Stimulated activated naive B cell treated with anti-CD40 and anti-IgM and Interleukin-4, amounts not matched to agents 10 μg/mL and 1 μg/mL and 100 μg/mL, for 72 hours (primary cell): Measurements from ENCODE around the gene AP4B1.
"Not testable (repeated sequence)": the region's sequence is repeated elsewhere in the genome, so short reads cannot be mapped to it uniquely, and the experiment has no call there.

ENCODE experiments used
- ATAC-seq, 2 donors: fragments of 150-1000 bp; cut with Tn5 transposase; replicated peaks; 2 replicates each; pipeline ENCODE4 v1.10.0; 2021; ENCODE audit warnings: moderate library complexity in 1 of 2
- DNase-seq: peaks from one replicate; pipeline ENCODE4 v3.0.0; 2021
- H3K27ac Mint-ChIP-seq: one replicate; pipeline ENCODE4 v1.8.0; 2022; ENCODE audit warnings: mild to moderate bottlenecking, mixed read lengths
- H3K27me3 Mint-ChIP-seq, 2 donors: one replicate each; pipeline ENCODE4 v1.8.0; 2022; ENCODE audit warnings: mixed read lengths in 2 of 2
- H3K36me3 Mint-ChIP-seq, 2 donors: one replicate each; pipeline ENCODE4 v1.8.0; 2022; ENCODE audit warnings: mixed read lengths in 2 of 2, mild to moderate bottlenecking in 1 of 2
- H3K4me1 Mint-ChIP-seq, 2 donors: one replicate each; pipeline ENCODE4 v1.8.0; 2022; ENCODE audit warnings: mixed read lengths in 2 of 2, mild to moderate bottlenecking in 1 of 2
- H3K4me3 Mint-ChIP-seq, 2 donors: one replicate each; pipeline ENCODE4 v1.8.0; 2022; ENCODE audit warnings: mild to moderate bottlenecking in 2 of 2, mixed read lengths in 2 of 2, moderate library complexity in 1 of 2
- H3K9me3 Mint-ChIP-seq, 2 donors: one replicate each; pipeline ENCODE4 v1.8.0; 2022; ENCODE audit warnings: mixed read lengths in 2 of 2, mild to moderate bottlenecking in 1 of 2

AP4B1 gene

GRCh38 chr1:113904674-113905434 is at the start of gene AP4B1, which contains the start of gene DCLRE1B:
Gene AP4B1 (minus strand): TSS chr1:113904799. CDS start chr1:113904717, 82 bp downstream.
Gene DCLRE1B (plus strand): TSS chr1:113905326. CDS start chr1:113905587, 261 bp downstream.
- Mint-ChIP-seq H3K27me3 (no peaks in the 10 kb centered on the region), H3K36me3 (peaks cover 28 to 35% of the 10 kb centered on the region in 2 donors), H3K9me3 (no peaks in the 10 kb centered on the region), H3K27ac (peak within 1 kb of the TSS; percentile 93), H3K4me1 (peaks cover 22 to 36% of the 10 kb centered on the region in 2 donors), H3K4me3 (peak within 1 kb of the TSS; percentile 93 to 96)
- peak; percentile 91 to 94 for ATAC-seq
- peak; percentile 99 for DNase-seq

- DNase-seq (no peak), ATAC-seq (no peak)
- no peak overlapping the region for H3K4me3 Mint-ChIP-seq
- no peaks in the 10 kb centered on the region for H3K27me3 Mint-ChIP-seq
- H3K27ac Mint-ChIP-seq, result no peak overlapping the region
- no peaks in the 10 kb centered on the region for H3K9me3 Mint-ChIP-seq
- H3K36me3 Mint-ChIP-seq, result peaks cover 25 to 29% of the 10 kb centered on the region in 2 donors
- peaks cover 8 to 19% of the 10 kb centered on the region in 2 donors for H3K4me1 Mint-ChIP-seq
Measured at GRCh38 chr1:113951719-113952118, 47.1 kb upstream of the AP4B1 start.

GRCh38 chr1:113950908-113951307 is 46.3 kb upstream of the AP4B1 start:
- ATAC-seq (no peak), DNase-seq (no peak)
- Mint-ChIP-seq H3K27ac (no peak overlapping the region), H3K4me3 (no peak overlapping the region), H3K4me1 (peaks cover 11 to 27% of the 10 kb centered on the region in 2 donors), H3K9me3 (no peaks in the 10 kb centered on the region), H3K36me3 (peaks cover 25 to 28% of the 10 kb centered on the region in 2 donors), H3K27me3 (no peaks in the 10 kb centered on the region)

GRCh38 chr1:113949007-113949406 is 44.4 kb upstream of the AP4B1 start:
- Mint-ChIP-seq H3K27me3 (no peaks in the 10 kb centered on the region), H3K4me3 (no peak overlapping the region), H3K4me1 (peaks cover 11 to 29% of the 10 kb centered on the region in 2 donors), H3K27ac (no peak overlapping the region), H3K36me3 (peaks cover 27 to 31% of the 10 kb centered on the region in 2 donors), H3K9me3 (no peaks in the 10 kb centered on the region)
- ATAC-seq (no peak), DNase-seq (no peak)

- H3K27me3 Mint-ChIP-seq, H3K9me3 Mint-ChIP-seq: not testable (repeated sequence)
- peaks cover 13 to 29% of the 10 kb centered on the region in 2 donors for H3K4me1 Mint-ChIP-seq
Measured at GRCh38 chr1:113948151-113948550, 43.6 kb upstream of the AP4B1 start.

GRCh38 chr1:113947388-113948107 is 42.9 kb upstream of the AP4B1 start:
- H3K36me3 Mint-ChIP-seq, result peaks cover 27 to 31% of the 10 kb centered on the region in 2 donors
- H3K4me1 Mint-ChIP-seq, result peaks cover 13 to 29% of the 10 kb centered on the region in 2 donors
- H3K27ac Mint-ChIP-seq, result peak overlapping the region; percentile 56
- DNase-seq, result no peak
- H3K9me3 Mint-ChIP-seq, result no peaks in the 10 kb centered on the region
- H3K27me3 Mint-ChIP-seq, result no peaks in the 10 kb centered on the region
- H3K4me3 Mint-ChIP-seq, result no peak overlapping the region
- no peak for ATAC-seq

More at GRCh38 chr1:113948151-113948550, 43.6 kb upstream of the AP4B1 start:
- DNase-seq, ATAC-seq, H3K4me3 Mint-ChIP-seq, H3K27ac Mint-ChIP-seq: not testable (repeated sequence)
- peaks cover 25 to 29% of the 10 kb centered on the region in 2 donors for H3K36me3 Mint-ChIP-seq

- Mint-ChIP-seq H3K4me3 (no peak overlapping the region), H3K36me3 (peaks cover 30 to 31% of the 10 kb centered on the region in 2 donors), H3K9me3 (no peaks in the 10 kb centered on the region), H3K27me3 (no peaks in the 10 kb centered on the region), H3K27ac (peak overlapping the region; percentile 56), H3K4me1 (peaks cover 13 to 33% of the 10 kb centered on the region in 2 donors)
- DNase-seq (no peak), ATAC-seq (no peak)
Measured at GRCh38 chr1:113946678-113947387, 42.2 kb upstream of the AP4B1 start.

GRCh38 chr1:113946112-113946511 is 41.5 kb upstream of the AP4B1 start:
- Mint-ChIP-seq H3K4me1 (peaks cover 14 to 28% of the 10 kb centered on the region in 2 donors), H3K36me3 (peaks cover 29 to 32% of the 10 kb centered on the region in 2 donors), H3K27ac (no peak overlapping the region), H3K27me3 (no peaks in the 10 kb centered on the region), H3K9me3 (no peaks in the 10 kb centered on the region), H3K4me3 (no peak overlapping the region)
- DNase-seq, result no peak
- no peak for ATAC-seq

GRCh38 chr1:113945329-113945728 is 40.7 kb upstream of the AP4B1 start:
- H3K36me3 Mint-ChIP-seq, result peaks cover 35 to 39% of the 10 kb centered on the region in 2 donors
- H3K9me3 Mint-ChIP-seq, result no peaks in the 10 kb centered on the region
- ATAC-seq, result no peak
- no peak for DNase-seq
- peaks cover 22 to 36% of the 10 kb centered on the region in 2 donors for H3K4me1 Mint-ChIP-seq
- H3K27me3 Mint-ChIP-seq, result no peaks in the 10 kb centered on the region
- no peak overlapping the region for H3K4me3 Mint-ChIP-seq
- no peak overlapping the region for H3K27ac Mint-ChIP-seq

- ATAC-seq, result no peak
- Mint-ChIP-seq H3K36me3 (peaks cover 33 to 36% of the 10 kb centered on the region in 2 donors), H3K4me1 (peaks cover 34 to 56% of the 10 kb centered on the region in 2 donors), H3K27ac (no peak overlapping the region), H3K4me3 (no peak overlapping the region), H3K9me3 (no peaks in the 10 kb centered on the region), H3K27me3 (no peaks in the 10 kb centered on the region)
- DNase-seq, result no peak
Measured at GRCh38 chr1:113943028-113943811, 38.6 kb upstream of the AP4B1 start.

GRCh38 chr1:113942527-113942926 is 37.9 kb upstream of the AP4B1 start:
- no peak for DNase-seq
- ATAC-seq, result no peak
- Mint-ChIP-seq H3K4me1 (peaks cover 37 to 58% of the 10 kb centered on the region in 2 donors), H3K27me3 (no peaks in the 10 kb centered on the region), H3K4me3 (no peak overlapping the region), H3K9me3 (no peaks in the 10 kb centered on the region), H3K36me3 (peaks cover 34 to 37% of the 10 kb centered on the region in 2 donors), H3K27ac (no peak overlapping the region)

- H3K36me3 Mint-ChIP-seq, result peaks cover 36 to 37% of the 10 kb centered on the region in 2 donors
- H3K9me3 Mint-ChIP-seq, result no peaks in the 10 kb centered on the region
- no peaks in the 10 kb centered on the region for H3K27me3 Mint-ChIP-seq
- H3K4me1 Mint-ChIP-seq, result peaks cover 32 to 50% of the 10 kb centered on the region in 2 donors
- H3K4me3 Mint-ChIP-seq, result no peak overlapping the region
- DNase-seq (no peak), ATAC-seq (peak in 1 of 2 donors; percentile 19)
- no peak overlapping the region for H3K27ac Mint-ChIP-seq
Measured at GRCh38 chr1:113941245-113941559, 36.6 kb upstream of the AP4B1 start.

- Mint-ChIP-seq H3K4me3 (peak overlapping the region; percentile 14 to 60), H3K4me1 (peaks cover 29 to 45% of the 10 kb centered on the region in 2 donors), H3K9me3 (no peaks in the 10 kb centered on the region), H3K27ac (peak overlapping the region; percentile 88), H3K27me3 (no peaks in the 10 kb centered on the region), H3K36me3 (peaks cover 32 to 33% of the 10 kb centered on the region in 2 donors)
- DNase-seq (peak; percentile 28), ATAC-seq (peak; percentile 95 to 97)
Measured at GRCh38 chr1:113940365-113941244, 36.0 kb upstream of the AP4B1 start.
